Measurements from ENCODE around the gene RNFT2. TPM values are rescaled to one million over a fixed set of nuclear protein-coding genes. Genes with fewer than 3 reads are reported as not detected.

The RNFT2 gene
- total RNA-seq, 1 experiment from 2014 or later = 12.6 TPM

DNA sequence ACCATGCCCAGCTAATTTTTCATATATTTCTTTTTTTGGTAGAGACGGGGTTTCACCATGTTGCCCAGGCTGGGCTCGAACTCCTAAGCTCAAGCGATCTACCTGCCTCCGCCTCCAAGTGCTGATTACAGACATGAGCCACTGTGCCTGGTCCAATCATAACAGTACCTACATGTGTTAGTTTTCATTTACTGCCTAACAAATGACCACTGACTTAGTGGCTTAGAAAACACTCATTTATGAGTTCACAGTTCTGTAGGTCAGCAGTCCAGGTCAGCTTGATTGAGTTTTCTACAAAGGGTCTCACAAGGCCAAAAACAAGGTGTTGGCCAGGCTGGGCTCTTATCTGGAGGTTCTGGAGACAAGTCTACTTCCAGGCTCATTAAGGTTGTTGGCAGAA, 60.6 kb downstream of the RNFT2 start:
- ChIA-PET CTCF (no interaction called here), POLR2A (ENCODE audit: unreplicated experiment) (no interaction called here)
- no peaks in the 10 kb centered on the region for H3K36me3 ChIP-seq (ENCODE audit: low read depth, low read length)
- H4K20me1 ChIP-seq (ENCODE audit: low read length) = no peaks in the 10 kb centered on the region
- H3K27me3 ChIP-seq (ENCODE audit: low read length) = no peaks in the 10 kb centered on the region
- no peaks in the 10 kb centered on the region for H3K4me1 ChIP-seq (ENCODE audit: insufficient read depth, low read length)
- no peaks in the 10 kb centered on the region for H3K79me2 ChIP-seq (ENCODE audit: low read length)
- no peaks in the 10 kb centered on the region for H3K9me3 ChIP-seq (ENCODE audit: low read length)
- no peaks in the 10 kb centered on the region for H3F3A ChIP-seq (ENCODE audit: low read length, unreplicated experiment)
- intact Hi-C loops (cut with micrococcal nuclease) = no loop called here
- no peak overlapping the region for H3K27ac ChIP-seq (ENCODE audit: low read length)
- H3K9ac ChIP-seq (ENCODE audit: low read length) = no peak overlapping the region
- DNase-seq = no peak
- no peak for ATAC-seq
- BruUV-seq (replicated peaks) = no TSS peak
- H2AFZ ChIP-seq (ENCODE audit: low read length) = no peak overlapping the region
- no peak overlapping the region for H3K4me3 ChIP-seq (ENCODE audit: low read length)
- TF ChIP-seq, protein P1, sequence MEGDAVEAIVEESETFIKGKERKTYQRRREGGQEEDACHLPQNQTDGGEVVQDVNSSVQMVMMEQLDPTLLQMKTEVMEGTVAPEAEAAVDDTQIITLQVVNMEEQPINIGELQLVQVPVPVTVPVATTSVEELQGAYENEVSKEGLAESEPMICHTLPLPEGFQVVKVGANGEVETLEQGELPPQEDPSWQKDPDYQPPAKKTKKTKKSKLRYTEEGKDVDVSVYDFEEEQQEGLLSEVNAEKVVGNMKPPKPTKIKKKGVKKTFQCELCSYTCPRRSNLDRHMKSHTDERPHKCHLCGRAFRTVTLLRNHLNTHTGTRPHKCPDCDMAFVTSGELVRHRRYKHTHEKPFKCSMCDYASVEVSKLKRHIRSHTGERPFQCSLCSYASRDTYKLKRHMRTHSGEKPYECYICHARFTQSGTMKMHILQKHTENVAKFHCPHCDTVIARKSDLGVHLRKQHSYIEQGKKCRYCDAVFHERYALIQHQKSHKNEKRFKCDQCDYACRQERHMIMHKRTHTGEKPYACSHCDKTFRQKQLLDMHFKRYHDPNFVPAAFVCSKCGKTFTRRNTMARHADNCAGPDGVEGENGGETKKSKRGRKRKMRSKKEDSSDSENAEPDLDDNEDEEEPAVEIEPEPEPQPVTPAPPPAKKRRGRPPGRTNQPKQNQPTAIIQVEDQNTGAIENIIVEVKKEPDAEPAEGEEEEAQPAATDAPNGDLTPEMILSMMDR (conservative IDR thresholded peaks at IDR 0.05; ENCODE audit: low read depth, low read length) = no peak
- no peak for TF ChIP-seq EZH2phosphoT487 (IDR thresholded peaks at IDR 0.05; ENCODE audit: borderline replicate concordance, low read length)
- TF ChIP-seq EZH2 (IDR thresholded peaks at IDR 0.05; ENCODE audit: low read length, unreplicated experiment) = no peak
- no peaks in the 10 kb centered on the region for H3K9me2 ChIP-seq (replicated peaks; ENCODE audit: low read length)
- no peak overlapping the region for H3K4me2 ChIP-seq (ENCODE audit: low read length)

DNA sequence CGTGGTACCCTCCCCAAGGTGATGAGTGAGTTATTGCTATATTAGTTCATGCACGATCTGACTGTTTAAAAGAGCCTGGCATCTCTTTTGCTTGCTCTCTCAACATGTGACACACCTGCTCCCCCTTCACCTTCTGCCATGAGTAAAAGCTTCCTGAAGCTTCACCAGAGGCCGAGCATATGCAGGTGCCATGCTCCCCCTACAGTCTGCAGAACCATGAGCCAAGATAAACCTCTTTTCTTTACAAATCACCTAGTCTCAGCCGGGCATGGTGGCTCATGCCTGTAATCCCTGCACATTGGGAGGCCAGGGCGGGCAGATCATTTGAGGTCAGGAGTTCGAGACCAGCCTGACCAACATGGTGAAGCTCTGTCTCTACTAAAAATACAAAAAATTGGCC, 61.8 kb downstream of the RNFT2 start:
- POLR2A ChIA-PET (ENCODE audit: unreplicated experiment) = no interaction called here
- ATAC-seq (no peak), DNase-seq (no peak)
- no peak overlapping the region for H2AFZ ChIP-seq (ENCODE audit: low read length)
- no peak overlapping the region for H3K27ac ChIP-seq (ENCODE audit: low read length)
- no peaks in the 10 kb centered on the region for H3K27me3 ChIP-seq (ENCODE audit: low read length)
- no TSS peak for BruUV-seq (replicated peaks)
- H3K79me2 ChIP-seq (ENCODE audit: low read length) = no peaks in the 10 kb centered on the region
- no peaks in the 10 kb centered on the region for H3K36me3 ChIP-seq (ENCODE audit: low read depth, low read length)
- H3K4me2 ChIP-seq (ENCODE audit: low read length) = no peak overlapping the region
- H3K4me1 ChIP-seq (ENCODE audit: insufficient read depth, low read length) = no peaks in the 10 kb centered on the region
- no peak overlapping the region for H3K9ac ChIP-seq (ENCODE audit: low read length)
- H3K4me3 ChIP-seq (ENCODE audit: low read length) = no peak overlapping the region
- H3K9me2 ChIP-seq (replicated peaks; ENCODE audit: low read length) = no peaks in the 10 kb centered on the region
- no peaks in the 10 kb centered on the region for H4K20me1 ChIP-seq (ENCODE audit: low read length)
- TF ChIP-seq, protein P1 (conservative IDR thresholded peaks at IDR 0.05; ENCODE audit: low read depth, low read length) = no peak
- TF ChIP-seq EZH2 (IDR thresholded peaks at IDR 0.05; ENCODE audit: low read length, unreplicated experiment) = no peak
- TF ChIP-seq EZH2phosphoT487 (IDR thresholded peaks at IDR 0.05; ENCODE audit: borderline replicate concordance, low read length) = no peak
- H3K9me3 ChIP-seq (ENCODE audit: low read length) = no peaks in the 10 kb centered on the region
- intact Hi-C loops (cut with micrococcal nuclease) = no loop called here
- H3F3A ChIP-seq (ENCODE audit: low read length, unreplicated experiment) = no peaks in the 10 kb centered on the region
- CTCF ChIA-PET = no interaction called here

DNA sequence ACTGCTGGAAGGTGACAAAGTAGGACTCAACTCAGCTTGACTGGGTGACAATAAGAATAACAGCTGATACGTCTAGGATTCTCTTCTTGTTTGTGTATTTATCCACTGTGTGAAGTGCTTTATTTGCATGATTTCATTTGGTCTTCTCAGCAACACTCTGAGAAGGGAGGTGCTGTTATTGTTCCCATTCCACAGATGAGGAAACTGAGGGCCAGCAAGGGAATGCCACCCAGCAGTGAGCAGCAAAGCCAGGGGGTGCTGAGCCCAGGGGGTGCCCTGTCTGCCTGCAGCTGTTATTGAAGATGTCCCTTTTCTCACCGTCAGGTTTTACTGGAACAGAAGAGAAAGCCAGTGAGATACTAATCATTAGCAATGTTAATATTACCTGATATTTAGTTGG, 62.8 kb downstream of the RNFT2 start:
- no peaks in the 10 kb centered on the region for H3K9me3 ChIP-seq (ENCODE audit: low read length)
- no peaks in the 10 kb centered on the region for H3K79me2 ChIP-seq (ENCODE audit: low read length)
- no peak overlapping the region for H3K4me2 ChIP-seq (ENCODE audit: low read length)
- ATAC-seq (no peak), DNase-seq (no peak)
- TF ChIP-seq EZH2phosphoT487 (IDR thresholded peaks at IDR 0.05; ENCODE audit: borderline replicate concordance, low read length) (no peak), EZH2 (IDR thresholded peaks at IDR 0.05; ENCODE audit: low read length, unreplicated experiment) (no peak)
- TF ChIP-seq, protein P1 (conservative IDR thresholded peaks at IDR 0.05; ENCODE audit: low read depth, low read length) = no peak
- no peaks in the 10 kb centered on the region for H3K4me1 ChIP-seq (ENCODE audit: insufficient read depth, low read length)
- ChIA-PET CTCF (no interaction called here), POLR2A (ENCODE audit: unreplicated experiment) (no interaction called here)
- H4K20me1 ChIP-seq (ENCODE audit: low read length) = no peaks in the 10 kb centered on the region
- BruUV-seq (replicated peaks) = no TSS peak
- H3K27ac ChIP-seq (ENCODE audit: low read length) = no peak overlapping the region
- intact Hi-C loops (cut with micrococcal nuclease) = no loop called here
- H3F3A ChIP-seq (ENCODE audit: low read length, unreplicated experiment) = no peaks in the 10 kb centered on the region
- H2AFZ ChIP-seq (ENCODE audit: low read length) = no peak overlapping the region
- no peak overlapping the region for H3K4me3 ChIP-seq (ENCODE audit: low read length)
- no peak overlapping the region for H3K9ac ChIP-seq (ENCODE audit: low read length)
- H3K9me2 ChIP-seq (replicated peaks; ENCODE audit: low read length) = no peaks in the 10 kb centered on the region
- H3K27me3 ChIP-seq (ENCODE audit: low read length) = no peaks in the 10 kb centered on the region
- H3K36me3 ChIP-seq (ENCODE audit: low read depth, low read length) = no peaks in the 10 kb centered on the region

Data from PC-3 (cell line).